Keratinocyte (primary cell): ENCODE data around the gene NAALADL2. TPM values are rescaled to one million over a fixed set of nuclear protein-coding genes. Genes with fewer than 3 reads are reported as not detected.

Experiments
- DNase-seq: peaks from one replicate; pipeline ENCODE4 v3.0.0-alpha.2; 2011; ENCODE audit warnings: low read depth, missing footprints, low spot score
- FAIRE-seq: peaks from 2 replicates; lab custom pipeline; 2011; peaks lifted over from hg19 to GRCh38; lab: Jason Lieb, UNC
- H2AFZ ChIP-seq: 2 replicates; pipeline ENCODE4 v1.6.0; 2012; ENCODE audit warnings: low read length, control low read depth, inconsistent platforms; ENCODE audit not compliant: control insufficient read depth
- H3K27ac ChIP-seq: 2 replicates; pipeline ENCODE4 v1.5.1; 2011; ENCODE audit warnings: low read length; ENCODE audit not compliant: control insufficient read depth, insufficient read depth
- H3K27me3 ChIP-seq: 3 replicates; pipeline ENCODE4 v1.6.0; 2011; ENCODE audit warnings: low read length; ENCODE audit not compliant: control insufficient read depth, insufficient read depth; ENCODE audit errors: extremely low read depth
- H3K36me3 ChIP-seq, 2 experiments: 2 replicates in 1 of 2; 3 replicates in 1 of 2; pipeline ENCODE4 v1.5.1; 2011; ENCODE audit warnings: low read length in 2 of 2, mild to moderate bottlenecking in 1 of 2; ENCODE audit not compliant: control insufficient read depth in 2 of 2, insufficient read depth in 2 of 2; ENCODE audit errors: extremely low read depth in 1 of 2
- H3K4me1 ChIP-seq: 3 replicates; pipeline ENCODE4 v1.5.1; 2011; ENCODE audit warnings: low read length; ENCODE audit not compliant: control insufficient read depth, insufficient read depth; ENCODE audit errors: extremely low read depth
- H3K4me2 ChIP-seq: 3 replicates; pipeline ENCODE4 v1.6.0; 2011; ENCODE audit warnings: low read depth, low read length; ENCODE audit not compliant: control insufficient read depth, insufficient read depth; ENCODE audit errors: extremely low read depth
- H3K4me3 ChIP-seq, 3 experiments: fragments of 200-600 bp in 1 of 3; sonication (generic) in 1 of 3; 2 replicates in 2 of 3; 3 replicates in 1 of 3; pipeline ENCODE4 v1.5.1; 2011 to 2016; ENCODE audit warnings: low read length in 3 of 3, mild to moderate bottlenecking in 3 of 3, control low read depth in 2 of 3, inconsistent platforms in 1 of 3, low read depth in 1 of 3, mixed read lengths in 1 of 3, mixed run types in 1 of 3, moderate library complexity in 1 of 3; ENCODE audit not compliant: control insufficient read depth in 2 of 3, insufficient read depth in 2 of 3; ENCODE audit errors: extremely low read depth in 1 of 3
- H3K79me2 ChIP-seq: 2 replicates; pipeline ENCODE4 v1.6.0; 2012; ENCODE audit warnings: low read length; ENCODE audit not compliant: control insufficient read depth, insufficient read depth
- H3K9ac ChIP-seq: 3 replicates; pipeline ENCODE4 v1.6.0; 2011; ENCODE audit warnings: low read length; ENCODE audit not compliant: control insufficient read depth, insufficient read depth; ENCODE audit errors: extremely low read depth
- H3K9me1 ChIP-seq: 3 replicates; pipeline ENCODE4 v1.6.0; 2011; ENCODE audit warnings: low read length; ENCODE audit not compliant: control insufficient read depth, insufficient read depth; ENCODE audit errors: extremely low read depth
- H3K9me3 ChIP-seq: 2 replicates; pipeline ENCODE4 v1.5.1; 2012; ENCODE audit warnings: low read depth, low read length; ENCODE audit not compliant: control insufficient read depth
- H4K20me1 ChIP-seq: 3 replicates; pipeline ENCODE4 v1.6.0; 2011; ENCODE audit warnings: low read length; ENCODE audit not compliant: control insufficient read depth, insufficient read depth; ENCODE audit errors: extremely low read depth
- CTCF ChIP-seq, 3 experiments: IDR thresholded peaks in 1 of 3; conservative IDR thresholded peaks in 1 of 3; optimal IDR thresholded peaks in 1 of 3; 2 replicates in 2 of 3; 3 replicates in 1 of 3; pipeline versions ENCODE3 to v1.5.1; 2011; ENCODE audit warnings: low read length in 3 of 3, mild to moderate bottlenecking in 3 of 3, moderate library complexity in 2 of 3, control low read depth in 1 of 3, inconsistent platforms in 1 of 3; ENCODE audit not compliant: insufficient read depth in 2 of 3; ENCODE audit errors: extremely low read depth in 1 of 3
- EZH2 ChIP-seq: IDR thresholded peaks from one replicate; pipeline ENCODE4 v1.6.1; 2012; ENCODE audit warnings: inconsistent platforms, mild to moderate bottlenecking, low read length, moderate library complexity
- dilution Hi-C: fragments of 300-500 bp; cut with MboI; formaldehyde crosslinking; loops from one replicate; pipeline ENCODE4 v1.7.0; 2020; ENCODE audit warnings: low sequenced_read_pairs; ENCODE audit not compliant: extremely low pct_ligation_motif_present
- polyA plus RNA-seq, 5 experiments: library from polyadenylated mRNA; depleted of rRNA in 3 of 5; stranded (reverse) in 3 of 5; stranded (forward) in 1 of 5; unstranded in 1 of 5; fragments of >200 nt; gene quantifications; 1 replicate in 1 of 5; 2 replicates in 3 of 5; 3 replicates in 1 of 5; pipeline versions ENCODE4 v1.2.1 to v1.2.3, GENCODE V29; 2011 to 2012; ENCODE audit warnings: missing spikeins in 2 of 5, low read depth in 1 of 5, low replicate concordance in 1 of 5

NAALADL2 gene
- polyA plus RNA-seq, 1 donor (not counting 4 experiments of a cell fraction or from before 2014, with no cell fraction given) = 0.75 TPM

GRCh38 chr3:175355801-175356335 lies 496.7 kb downstream of the NAALADL2 start:
- no peaks in the 10 kb centered on the region for H3K9me1 ChIP-seq
- DNase-seq (no peak), FAIRE-seq (no peak)
- H3K4me2 ChIP-seq = no peak overlapping the region
- no peaks in the 10 kb centered on the region for H3K9me3 ChIP-seq
- H3K4me1 ChIP-seq = no peaks in the 10 kb centered on the region
- TF ChIP-seq CTCF (optimal IDR thresholded peaks at IDR 0.05 in 1 of 3, IDR thresholded peaks at IDR 0.05 in 1 of 3, conservative IDR thresholded peaks at IDR 0.05 in 1 of 3; ENCODE audit: extremely low read depth in 1 of 3, insufficient read depth in 2 of 3, low read length in 3 of 3) (no peak), EZH2 (no peak)
- H3K9ac ChIP-seq = no peak overlapping the region
- dilution Hi-C loops = no loop called here
- H3K27ac ChIP-seq = no peak overlapping the region
- H3K79me2 ChIP-seq = no peaks in the 10 kb centered on the region
- H3K27me3 ChIP-seq = no peaks in the 10 kb centered on the region
- no peak overlapping the region for H3K4me3 ChIP-seq
- H3K36me3 ChIP-seq = no peaks in the 10 kb centered on the region
- H4K20me1 ChIP-seq = no peaks in the 10 kb centered on the region
- no peak overlapping the region for H2AFZ ChIP-seq

GRCh38 chr3:175356899-175357324 lies 497.8 kb downstream of the NAALADL2 start:
- Histone ChIP-seq H3K9ac (no peak overlapping the region), H3K27me3 (no peaks in the 10 kb centered on the region), H3K9me1 (no peaks in the 10 kb centered on the region), H4K20me1 (no peaks in the 10 kb centered on the region), H2AFZ (no peak overlapping the region), H3K79me2 (no peaks in the 10 kb centered on the region), H3K4me3 (no peak overlapping the region), H3K4me1 (no peaks in the 10 kb centered on the region), H3K36me3 (no peaks in the 10 kb centered on the region), H3K4me2 (no peak overlapping the region), H3K9me3 (no peaks in the 10 kb centered on the region), H3K27ac (no peak overlapping the region)
- no peak for DNase-seq
- dilution Hi-C loops = no loop called here
- FAIRE-seq = no peak
- TF ChIP-seq EZH2 (no peak), CTCF (optimal IDR thresholded peaks at IDR 0.05 in 1 of 3, IDR thresholded peaks at IDR 0.05 in 1 of 3, conservative IDR thresholded peaks at IDR 0.05 in 1 of 3; ENCODE audit: extremely low read depth in 1 of 3, insufficient read depth in 2 of 3, low read length in 3 of 3) (no peak)
